HCT116 (cell line): ENCODE results near the gene RIT2. TPM values are rescaled to one million over a fixed set of nuclear protein-coding genes. Genes with fewer than 3 reads are reported as not detected.

Experiments used
- ATAC-seq: fragments of 200-7000 bp; cut with Tn5 transposase; 2 replicates; pipeline ENCODE4 v1.9.1; 2020; ENCODE audit warnings: mild to moderate bottlenecking, moderate library complexity
- BruUV-seq: library from RNA; stranded (reverse); fragments of 400-500 nt; replicated peaks from 2 replicates; lab custom pipeline; 2021; lab: Mats Ljungman, UMichigan
- CTCF ChIA-PET: fragments of 300-600 bp; sonication (Branson Sonifier 250); formaldehyde crosslinking; loops from one replicate; lab custom pipeline; 2021; ENCODE audit warnings: antibody characterized with exemption; lab: Charles Lee
- POLR2A ChIA-PET: fragments of 300-600, 350-600 bp; sonication (Branson Sonifier 250); formaldehyde crosslinking; loops from one replicate; lab custom pipeline; 2021; ENCODE audit warnings: antibody characterized with exemption; lab: Charles Lee
- RAD21 ChIA-PET, 2 experiments: fragments of 300-600 bp; sonication (Branson Sonifier 250); formaldehyde crosslinking; loops; one replicate each; lab custom pipeline; 2023; ENCODE audit warnings: low total read pairs in 2 of 2; ENCODE audit not compliant: uncharacterized antibody in 2 of 2, unreplicated experiment in 2 of 2, low non-redundant PET in 1 of 2; lab: Charles Lee
- DNase-seq: peaks from one replicate; pipeline ENCODE4 v3.0.0-alpha.2; 2010; ENCODE audit warnings: low read depth, low spot score
- H2AFZ ChIP-seq: fragments of 200-600 bp; shearing (Covaris generic), sonication (generic); 2 replicates; pipeline ENCODE4 v1.6.1; 2017; ENCODE audit warnings: low read depth, mixed run types, mixed read lengths, antibody characterized with exemption, low read length; ENCODE audit not compliant: poor library complexity, severe bottlenecking
- H3K27ac ChIP-seq: 2 replicates; pipeline ENCODE4 v1.5.1; 2012; ENCODE audit warnings: low read depth, low read length
- H3K27me3 ChIP-seq: fragments of 200-600 bp; sonication (generic); 2 replicates; pipeline ENCODE4 v1.6.1; 2016; ENCODE audit warnings: mixed run types, low read length, mixed read lengths; ENCODE audit not compliant: insufficient read depth
- H3K36me3 ChIP-seq, 2 experiments: fragments of 200-500 bp in 1 of 2; fragments of 200-600 bp in 1 of 2; sonication (Bioruptor generic) in 1 of 2; sonication (generic) in 1 of 2; 2 replicates each; pipeline versions ENCODE4 v1.5.1 to v1.6.1; 2014 to 2016; ENCODE audit warnings: low read length in 2 of 2, inconsistent platforms in 1 of 2, mixed read lengths in 1 of 2, mixed run types in 1 of 2; ENCODE audit not compliant: insufficient read depth in 2 of 2, control insufficient read depth in 1 of 2
- H3K4me1 ChIP-seq, 2 experiments: fragments of 200-600 bp in 1 of 2; sonication (generic) in 1 of 2; 2 replicates each; pipeline versions ENCODE4 v1.5.1 to v1.6.1; 2012 to 2017; ENCODE audit warnings: low read length in 2 of 2, inconsistent platforms in 1 of 2, mild to moderate bottlenecking in 1 of 2, mixed read lengths in 1 of 2, mixed run types in 1 of 2, moderate library complexity in 1 of 2; ENCODE audit not compliant: insufficient read depth in 2 of 2, control insufficient read depth in 1 of 2
- H3K4me2 ChIP-seq: fragments of 200-600 bp; sonication (generic); 2 replicates; pipeline ENCODE4 v1.6.1; 2017; ENCODE audit warnings: mixed run types, low read length, mixed read lengths
- H3K4me3 ChIP-seq, 2 experiments: fragments of 200-600 bp in 1 of 2; sonication (generic) in 1 of 2; replicated peaks in 1 of 2; 2 replicates each; pipeline ENCODE4 v1.5.1; 2011 to 2016; ENCODE audit warnings: low read length in 2 of 2, control low read depth in 1 of 2, low read depth in 1 of 2, mild to moderate bottlenecking in 1 of 2, mixed read lengths in 1 of 2, mixed run types in 1 of 2
- H3K79me2 ChIP-seq: fragments of 200-600 bp; sonication (generic); 2 replicates; pipeline ENCODE4 v1.6.1; 2017; ENCODE audit warnings: mild to moderate bottlenecking, mixed run types, low read length, moderate library complexity, mixed read lengths; ENCODE audit not compliant: insufficient read depth
- H3K9ac ChIP-seq: fragments of 200-600 bp; sonication (generic); 2 replicates; pipeline ENCODE4 v1.6.1; 2016; ENCODE audit warnings: low read length, mixed read lengths
- H3K9me2 ChIP-seq: fragments of 200-600 bp; sonication (generic), shearing (Covaris generic); 2 replicates; pipeline ENCODE4 v1.6.1; 2017; ENCODE audit warnings: mixed run types, mild to moderate bottlenecking, moderate library complexity; ENCODE audit not compliant: insufficient read depth
- H3K9me3 ChIP-seq, 2 experiments: fragments of 200-500 bp in 1 of 2; fragments of 200-600 bp in 1 of 2; sonication (Bioruptor generic) in 1 of 2; sonication (generic) in 1 of 2; 2 replicates each; pipeline ENCODE4 v1.6.1; 2014 to 2017; ENCODE audit warnings: low read length in 2 of 2, mixed read lengths in 2 of 2, inconsistent platforms in 1 of 2, low read depth in 1 of 2, mild to moderate bottlenecking in 1 of 2, mixed run types in 1 of 2, moderate library complexity in 1 of 2; ENCODE audit not compliant: control insufficient read depth in 1 of 2, insufficient read depth in 1 of 2
- H4K20me1 ChIP-seq: fragments of 200-600 bp; sonication (generic), shearing (Covaris generic); 2 replicates; pipeline ENCODE4 v1.6.1; 2017; ENCODE audit warnings: mixed run types, mild to moderate bottlenecking, moderate library complexity; ENCODE audit not compliant: insufficient read depth
- EGR1 ChIP-seq: IDR thresholded peaks from 2 replicates; pipeline ENCODE4 v1.6.1; 2012; ENCODE audit warnings: low read depth
- ELF1 ChIP-seq: IDR thresholded peaks from 2 replicates; pipeline ENCODE4 v1.6.1; 2012; ENCODE audit warnings: low read depth, borderline replicate concordance
- EZH2 ChIP-seq: fragments of 200-600 bp; sonication (generic); IDR thresholded peaks from 2 replicates; pipeline ENCODE4 v1.6.1; 2017; ENCODE audit warnings: antibody characterized with exemption, mixed run types
- EZH2phosphoT487 ChIP-seq: fragments of 200-600 bp; IDR thresholded peaks from 2 replicates; pipeline ENCODE4 v1.6.1; 2018; ENCODE audit warnings: antibody characterized with exemption, borderline replicate concordance
- FOSL1 ChIP-seq: IDR thresholded peaks from 2 replicates; pipeline ENCODE4 v1.6.1; 2012; ENCODE audit warnings: low read depth
- JUND ChIP-seq: IDR thresholded peaks from 2 replicates; pipeline ENCODE4 v1.6.1; 2012
- POLR2A ChIP-seq: IDR thresholded peaks from 2 replicates; pipeline ENCODE4 v1.7.0; 2011; ENCODE audit warnings: borderline replicate concordance; ENCODE audit not compliant: insufficient read depth, insufficient read length; ENCODE audit errors: extremely low read depth
- POLR2AphosphoS5 ChIP-seq: IDR thresholded peaks from 2 replicates; pipeline ENCODE4 v1.6.1; 2011; ENCODE audit warnings: mild to moderate bottlenecking, low read depth, low read length, moderate library complexity
- SIN3A ChIP-seq: IDR thresholded peaks from 2 replicates; pipeline ENCODE4 v1.6.1; 2012; ENCODE audit warnings: low read depth
- SRF ChIP-seq: IDR thresholded peaks from 2 replicates; pipeline ENCODE4 v1.6.1; 2012; ENCODE audit warnings: low read depth
- TCF7L2 ChIP-seq: IDR thresholded peaks from 2 replicates; pipeline ENCODE4 v1.7.0; 2011; ENCODE audit warnings: borderline replicate concordance, inconsistent platforms; ENCODE audit not compliant: insufficient read depth, insufficient read length; ENCODE audit errors: extremely low read depth
- YY1 ChIP-seq: IDR thresholded peaks from 2 replicates; pipeline ENCODE4 v1.6.1; 2011; ENCODE audit warnings: low read length, low read depth, moderate library complexity, mild to moderate bottlenecking; ENCODE audit not compliant: insufficient replicate concordance; ENCODE audit errors: extremely low read depth
- ZFX ChIP-seq: fragments of 450-650 bp; IDR thresholded peaks from 2 replicates; pipeline ENCODE4 v1.6.1; 2017
- ZNF274 ChIP-seq: fragments of 200-500 bp; sonication (Bioruptor generic); IDR thresholded peaks from 2 replicates; pipeline ENCODE4 v1.6.1; 2014; ENCODE audit warnings: mild to moderate bottlenecking, low read depth, low read length, inconsistent platforms
- intact Hi-C: fragments of 100-400 bp; cut with micrococcal nuclease; formaldehyde crosslinking; loops from 2 replicates; pipeline ENCODE4 v1.10.0; 2022
- total RNA-seq: library from RNA; stranded (reverse); gene quantifications from one replicate; pipeline ENCODE4 v1.2.1, GENCODE V29; 2021; ENCODE audit not compliant: unreplicated experiment
- TF ChIP-seq, protein P1 (sequence below): IDR thresholded peaks from 2 replicates; pipeline ENCODE4 v1.6.1; 2012
- TF ChIP-seq, protein P2 (sequence below): IDR thresholded peaks from 2 replicates; pipeline ENCODE4 v1.6.1; 2011; ENCODE audit warnings: mild to moderate bottlenecking, low read length, moderate library complexity; ENCODE audit not compliant: insufficient replicate concordance; ENCODE audit errors: extremely low read depth
- TF ChIP-seq, protein P3 (sequence below): IDR thresholded peaks from 2 replicates; pipeline ENCODE4 v1.6.1; 2012; ENCODE audit warnings: low read depth
- TF ChIP-seq, protein P4 (sequence below): IDR thresholded peaks from 2 replicates; pipeline ENCODE4 v1.6.1; 2012
- TF ChIP-seq, protein P5 (sequence below), 3 experiments: fragments of 200-600 bp in 1 of 3; sonication (generic) in 1 of 3; IDR thresholded peaks in 2 of 3; conservative IDR thresholded peaks in 1 of 3; 2 replicates each; pipeline ENCODE4 v1.5.1; 2012 to 2017; ENCODE audit warnings: low read depth in 2 of 3, low read length in 2 of 3, antibody characterized with exemption in 1 of 3, borderline replicate concordance in 1 of 3, control low read depth in 1 of 3, mild to moderate bottlenecking in 1 of 3, mixed read lengths in 1 of 3, mixed run types in 1 of 3, moderate library complexity in 1 of 3; ENCODE audit not compliant: insufficient read depth in 1 of 3

The RIT2 gene
- total RNA-seq, 1 experiment from 2014 or later, result not detected

DNA sequence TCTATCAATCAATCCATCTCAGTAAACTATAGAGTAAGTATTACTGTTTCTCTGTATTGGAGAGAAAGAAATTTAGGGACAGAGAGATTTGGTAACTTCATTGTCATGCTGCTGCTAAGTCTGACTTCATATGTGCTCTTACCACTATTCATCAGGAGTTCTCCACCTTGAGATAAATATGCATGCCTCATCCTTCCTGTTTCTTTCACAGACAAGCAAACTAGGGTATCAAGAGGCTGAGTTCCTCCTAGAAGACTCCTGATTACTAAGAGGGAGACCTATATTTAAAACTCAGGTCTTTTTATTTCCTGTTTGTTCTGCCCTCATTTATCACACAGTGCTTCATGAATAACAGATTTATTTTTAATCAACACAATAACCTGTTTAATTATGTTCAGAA lies 34.1 kb downstream of the RIT2 start:
- ChIA-PET POLR2A (no interaction called here), CTCF (no interaction called here), RAD21 (no interaction called here)
- Histone ChIP-seq H3K9me3 (peaks cover 7 to 22% of the 10 kb centered on the region in 2 experiments; a peak in 2 of 4 replicates), H3K27me3 (no peaks in the 10 kb centered on the region), H3K79me2 (no peaks in the 10 kb centered on the region), H3K4me1 (no peaks in the 10 kb centered on the region), H3K27ac (no peak overlapping the region), H2AFZ (no peak overlapping the region), H4K20me1 (no peaks in the 10 kb centered on the region), H3K4me2 (no peak overlapping the region), H3K4me3 (no peak overlapping the region), H3K9me2 (no peaks in the 10 kb centered on the region), H3K36me3 (no peaks in the 10 kb centered on the region), H3K9ac (no peak overlapping the region)
- no TSS peak for BruUV-seq
- TF ChIP-seq FOSL1 (no peak), ZFX (no peak), POLR2A (no peak), EZH2 (no peak), POLR2AphosphoS5 (no peak), EGR1 (no peak), EZH2phosphoT487 (no peak), SIN3A (no peak), JUND (no peak), YY1 (no peak), ELF1 (no peak), ZNF274 (no peak), SRF (no peak), TCF7L2 (no peak)
- TF ChIP-seq, protein P1, sequence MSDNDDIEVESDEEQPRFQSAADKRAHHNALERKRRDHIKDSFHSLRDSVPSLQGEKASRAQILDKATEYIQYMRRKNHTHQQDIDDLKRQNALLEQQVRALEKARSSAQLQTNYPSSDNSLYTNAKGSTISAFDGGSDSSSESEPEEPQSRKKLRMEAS, result no peak
- TF ChIP-seq, protein P2, sequence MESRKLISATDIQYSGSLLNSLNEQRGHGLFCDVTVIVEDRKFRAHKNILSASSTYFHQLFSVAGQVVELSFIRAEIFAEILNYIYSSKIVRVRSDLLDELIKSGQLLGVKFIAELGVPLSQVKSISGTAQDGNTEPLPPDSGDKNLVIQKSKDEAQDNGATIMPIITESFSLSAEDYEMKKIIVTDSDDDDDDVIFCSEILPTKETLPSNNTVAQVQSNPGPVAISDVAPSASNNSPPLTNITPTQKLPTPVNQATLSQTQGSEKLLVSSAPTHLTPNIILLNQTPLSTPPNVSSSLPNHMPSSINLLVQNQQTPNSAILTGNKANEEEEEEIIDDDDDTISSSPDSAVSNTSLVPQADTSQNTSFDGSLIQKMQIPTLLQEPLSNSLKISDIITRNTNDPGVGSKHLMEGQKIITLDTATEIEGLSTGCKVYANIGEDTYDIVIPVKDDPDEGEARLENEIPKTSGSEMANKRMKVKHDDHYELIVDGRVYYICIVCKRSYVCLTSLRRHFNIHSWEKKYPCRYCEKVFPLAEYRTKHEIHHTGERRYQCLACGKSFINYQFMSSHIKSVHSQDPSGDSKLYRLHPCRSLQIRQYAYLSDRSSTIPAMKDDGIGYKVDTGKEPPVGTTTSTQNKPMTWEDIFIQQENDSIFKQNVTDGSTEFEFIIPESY, result no peak
- TF ChIP-seq, protein P3, sequence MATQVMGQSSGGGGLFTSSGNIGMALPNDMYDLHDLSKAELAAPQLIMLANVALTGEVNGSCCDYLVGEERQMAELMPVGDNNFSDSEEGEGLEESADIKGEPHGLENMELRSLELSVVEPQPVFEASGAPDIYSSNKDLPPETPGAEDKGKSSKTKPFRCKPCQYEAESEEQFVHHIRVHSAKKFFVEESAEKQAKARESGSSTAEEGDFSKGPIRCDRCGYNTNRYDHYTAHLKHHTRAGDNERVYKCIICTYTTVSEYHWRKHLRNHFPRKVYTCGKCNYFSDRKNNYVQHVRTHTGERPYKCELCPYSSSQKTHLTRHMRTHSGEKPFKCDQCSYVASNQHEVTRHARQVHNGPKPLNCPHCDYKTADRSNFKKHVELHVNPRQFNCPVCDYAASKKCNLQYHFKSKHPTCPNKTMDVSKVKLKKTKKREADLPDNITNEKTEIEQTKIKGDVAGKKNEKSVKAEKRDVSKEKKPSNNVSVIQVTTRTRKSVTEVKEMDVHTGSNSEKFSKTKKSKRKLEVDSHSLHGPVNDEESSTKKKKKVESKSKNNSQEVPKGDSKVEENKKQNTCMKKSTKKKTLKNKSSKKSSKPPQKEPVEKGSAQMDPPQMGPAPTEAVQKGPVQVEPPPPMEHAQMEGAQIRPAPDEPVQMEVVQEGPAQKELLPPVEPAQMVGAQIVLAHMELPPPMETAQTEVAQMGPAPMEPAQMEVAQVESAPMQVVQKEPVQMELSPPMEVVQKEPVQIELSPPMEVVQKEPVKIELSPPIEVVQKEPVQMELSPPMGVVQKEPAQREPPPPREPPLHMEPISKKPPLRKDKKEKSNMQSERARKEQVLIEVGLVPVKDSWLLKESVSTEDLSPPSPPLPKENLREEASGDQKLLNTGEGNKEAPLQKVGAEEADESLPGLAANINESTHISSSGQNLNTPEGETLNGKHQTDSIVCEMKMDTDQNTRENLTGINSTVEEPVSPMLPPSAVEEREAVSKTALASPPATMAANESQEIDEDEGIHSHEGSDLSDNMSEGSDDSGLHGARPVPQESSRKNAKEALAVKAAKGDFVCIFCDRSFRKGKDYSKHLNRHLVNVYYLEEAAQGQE, result no peak
- TF ChIP-seq, protein P4, sequence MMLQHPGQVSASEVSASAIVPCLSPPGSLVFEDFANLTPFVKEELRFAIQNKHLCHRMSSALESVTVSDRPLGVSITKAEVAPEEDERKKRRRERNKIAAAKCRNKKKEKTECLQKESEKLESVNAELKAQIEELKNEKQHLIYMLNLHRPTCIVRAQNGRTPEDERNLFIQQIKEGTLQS, result no peak
- TF ChIP-seq, protein P5, sequence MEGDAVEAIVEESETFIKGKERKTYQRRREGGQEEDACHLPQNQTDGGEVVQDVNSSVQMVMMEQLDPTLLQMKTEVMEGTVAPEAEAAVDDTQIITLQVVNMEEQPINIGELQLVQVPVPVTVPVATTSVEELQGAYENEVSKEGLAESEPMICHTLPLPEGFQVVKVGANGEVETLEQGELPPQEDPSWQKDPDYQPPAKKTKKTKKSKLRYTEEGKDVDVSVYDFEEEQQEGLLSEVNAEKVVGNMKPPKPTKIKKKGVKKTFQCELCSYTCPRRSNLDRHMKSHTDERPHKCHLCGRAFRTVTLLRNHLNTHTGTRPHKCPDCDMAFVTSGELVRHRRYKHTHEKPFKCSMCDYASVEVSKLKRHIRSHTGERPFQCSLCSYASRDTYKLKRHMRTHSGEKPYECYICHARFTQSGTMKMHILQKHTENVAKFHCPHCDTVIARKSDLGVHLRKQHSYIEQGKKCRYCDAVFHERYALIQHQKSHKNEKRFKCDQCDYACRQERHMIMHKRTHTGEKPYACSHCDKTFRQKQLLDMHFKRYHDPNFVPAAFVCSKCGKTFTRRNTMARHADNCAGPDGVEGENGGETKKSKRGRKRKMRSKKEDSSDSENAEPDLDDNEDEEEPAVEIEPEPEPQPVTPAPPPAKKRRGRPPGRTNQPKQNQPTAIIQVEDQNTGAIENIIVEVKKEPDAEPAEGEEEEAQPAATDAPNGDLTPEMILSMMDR (IDR thresholded peaks at IDR 0.05 in 2 of 3, conservative IDR thresholded peaks at IDR 0.05 in 1 of 3; ENCODE audit: borderline replicate concordance in 1 of 3, insufficient read depth in 1 of 3, low read depth in 2 of 3, low read length in 2 of 3), result no peak
- no peak for ATAC-seq
- DNase-seq, result no peak
- intact Hi-C loops, result no loop called here
